Sigmoid colon (tissue), 7 donors: ENCODE measurements around the gene COLEC11. TPM values are rescaled to one million over a fixed set of nuclear protein-coding genes. Genes with fewer than 3 reads are reported as not detected.
"Not testable (repeated sequence)": the region's sequence is repeated elsewhere in the genome, so short reads cannot be mapped to it uniquely, and the experiment has no call there.

Experiments used
- DNase-seq: peaks from one replicate; pipeline ENCODE4 v3.0.0-alpha.2; 2019
- H3K27ac ChIP-seq, 4 donors: fragments of 200-600 bp; sonication (generic); one replicate each; pipeline ENCODE4 v1.5.1; 2016 to 2019; ENCODE audit warnings: mild to moderate bottlenecking in 1 of 4
- H3K27me3 ChIP-seq, 3 donors: fragments of 200-600 bp; sonication (generic); one replicate each; pipeline ENCODE4 v1.5.1; 2019; ENCODE audit warnings: mild to moderate bottlenecking in 1 of 3
- H3K36me3 ChIP-seq, 4 donors: fragments of 200-600 bp; sonication (generic); one replicate each; pipeline ENCODE4 v1.5.1; 2016 to 2019
- H3K4me1 ChIP-seq, 4 donors: fragments of 200-600 bp; sonication (generic); one replicate each; pipeline ENCODE4 v1.5.1; 2017 to 2019
- H3K4me3 ChIP-seq, 4 donors: fragments of 200-600 bp; sonication (generic); one replicate each; pipeline ENCODE4 v1.5.1; 2017 to 2019; ENCODE audit warnings: mild to moderate bottlenecking in 2 of 4, moderate library complexity in 1 of 4
- H3K9me3 ChIP-seq, 4 donors: fragments of 200-600 bp in 3 of 4; sonication (generic) in 3 of 4; one replicate each; pipeline versions ENCODE4 v1.5.1 to v1.6.1; 2013 to 2019
- EP300 ChIP-seq, 4 donors: sonication (generic); formaldehyde crosslinking; IDR thresholded peaks; one replicate each; pipeline ENCODE4 v1.6.1; 2017; ENCODE audit warnings: antibody characterized with exemption in 4 of 4
- POLR2A ChIP-seq, 2 donors: fragments of 450-650 bp; IDR thresholded peaks; one replicate each; pipeline ENCODE4 v1.6.1; 2016; ENCODE audit warnings: antibody characterized with exemption in 2 of 2, mild to moderate bottlenecking in 2 of 2, moderate library complexity in 2 of 2
- POLR2AphosphoS5 ChIP-seq, 4 donors: sonication (generic); formaldehyde crosslinking; IDR thresholded peaks; one replicate each; pipeline ENCODE4 v1.6.1; 2017; ENCODE audit warnings: antibody characterized with exemption in 4 of 4
- WGBS, 2 donors: extraction: QIAGEN DNeasy Blood & Tissue Kit; methylation state at CpG; one replicate each; pipeline ENCODE4 v1.1.7; 2013; 5-methylcytosine and 5-hydroxymethylcytosine counted together
- intact Hi-C: fragments of 100-400 bp; cut with DNase I; formaldehyde crosslinking; loops from one replicate; pipeline ENCODE4 v1.15.1; 2023
- polyA plus RNA-seq, 3 donors: library from polyadenylated mRNA; stranded (reverse); fragments of 200-250 nt; gene quantifications; one replicate each; pipeline ENCODE4 v1.2.3, GENCODE V29; 2013
- total RNA-seq, 4 donors: library from RNA; depleted of rRNA; stranded (reverse); fragments of >200 nt; gene quantifications; one replicate each; pipeline ENCODE4 v1.1.0, GENCODE V29; 2016
- TF ChIP-seq, protein P1 (sequence below), 4 experiments: fragments of 450-650 bp in 3 of 4; fragments of 200-600 bp in 1 of 4; IDR thresholded peaks; one replicate each; pipeline ENCODE4 v1.5.1; 2016 to 2019; ENCODE audit warnings: antibody characterized with exemption in 4 of 4, mild to moderate bottlenecking in 3 of 4, moderate library complexity in 2 of 4
- donor health status: healthy with polysubstance abuse.
- donor health status: Bipolar disorder and iron deficiency.
- donor health status: healthy.

The COLEC11 gene
- total and polyA plus RNA-seq, 7 donors: 0.92 to 8.2 (median 2.9) TPM

- DNase-seq: peak; percentile 64
- Histone ChIP-seq H3K27ac (peak overlapping the region in 1 of 4 donors; percentile 62), H3K9me3 (no peaks in the 10 kb centered on the region), H3K36me3 (no peaks in the 10 kb centered on the region), H3K4me3 (peak overlapping the region in 2 of 4 donors; percentile 0 to 32), H3K4me1 (peaks cover 0 to 32% (median 3%) of the 10 kb centered on the region in 4 donors), H3K27me3 (no peaks in the 10 kb centered on the region)
- WGBS, 2 donors: 53 to 75% methylated on average over 29 of the region's 29 CpGs
- TF ChIP-seq POLR2A (IDR thresholded peaks at IDR 0.05) (no peak), POLR2AphosphoS5 (IDR thresholded peaks at IDR 0.05) (no peak), EP300 (IDR thresholded peaks at IDR 0.05) (no peak)
- TF ChIP-seq, protein P1, sequence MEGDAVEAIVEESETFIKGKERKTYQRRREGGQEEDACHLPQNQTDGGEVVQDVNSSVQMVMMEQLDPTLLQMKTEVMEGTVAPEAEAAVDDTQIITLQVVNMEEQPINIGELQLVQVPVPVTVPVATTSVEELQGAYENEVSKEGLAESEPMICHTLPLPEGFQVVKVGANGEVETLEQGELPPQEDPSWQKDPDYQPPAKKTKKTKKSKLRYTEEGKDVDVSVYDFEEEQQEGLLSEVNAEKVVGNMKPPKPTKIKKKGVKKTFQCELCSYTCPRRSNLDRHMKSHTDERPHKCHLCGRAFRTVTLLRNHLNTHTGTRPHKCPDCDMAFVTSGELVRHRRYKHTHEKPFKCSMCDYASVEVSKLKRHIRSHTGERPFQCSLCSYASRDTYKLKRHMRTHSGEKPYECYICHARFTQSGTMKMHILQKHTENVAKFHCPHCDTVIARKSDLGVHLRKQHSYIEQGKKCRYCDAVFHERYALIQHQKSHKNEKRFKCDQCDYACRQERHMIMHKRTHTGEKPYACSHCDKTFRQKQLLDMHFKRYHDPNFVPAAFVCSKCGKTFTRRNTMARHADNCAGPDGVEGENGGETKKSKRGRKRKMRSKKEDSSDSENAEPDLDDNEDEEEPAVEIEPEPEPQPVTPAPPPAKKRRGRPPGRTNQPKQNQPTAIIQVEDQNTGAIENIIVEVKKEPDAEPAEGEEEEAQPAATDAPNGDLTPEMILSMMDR (IDR thresholded peaks at IDR 0.05): no peak
- intact Hi-C loops: no loop called here
Measured at GRCh38 chr2:3635171-3635974, 40.5 kb downstream of the COLEC11 start.

DNA sequence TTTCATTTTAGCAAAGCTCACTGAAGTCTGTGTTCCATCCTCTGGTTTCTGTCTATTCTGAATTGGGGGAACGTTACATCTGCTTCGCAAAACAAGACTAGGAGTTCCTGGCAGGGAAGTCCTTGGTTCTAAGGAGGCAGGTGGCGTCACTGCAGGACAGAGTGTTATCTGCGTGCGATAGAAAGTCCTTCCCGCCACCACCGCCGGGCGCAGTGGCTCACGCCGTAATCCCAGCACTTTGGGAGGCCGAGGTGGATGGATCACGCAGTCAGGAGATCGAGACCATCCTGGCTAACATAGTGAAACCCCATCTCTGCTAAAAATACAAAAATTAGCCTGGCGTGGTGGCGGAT, 41.0 kb downstream of the COLEC11 start:
- intact Hi-C loops: not testable (repeated sequence)
- 79 to 92% methylated on average over 16 of the region's 16 CpGs for WGBS, 2 donors
- H3K4me1 ChIP-seq: peaks cover 0 to 26% (median 3%) of the 10 kb centered on the region in 4 donors

GRCh38 chr2:3636586-3637310, 41.8 kb downstream of the COLEC11 start:
- Histone ChIP-seq H3K27me3 (no peaks in the 10 kb centered on the region), H3K36me3 (no peaks in the 10 kb centered on the region), H3K9me3 (no peaks in the 10 kb centered on the region), H3K4me3 (no peak overlapping the region), H3K27ac (no peak overlapping the region), H3K4me1 (peaks cover 0 to 18% (median 0%) of the 10 kb centered on the region in 4 donors)
- DNase-seq: peak; percentile 42
- WGBS, 2 donors: 78 to 83% methylated on average over 13 of the region's 13 CpGs
- intact Hi-C loops: no loop called here
- TF ChIP-seq POLR2AphosphoS5 (IDR thresholded peaks at IDR 0.05) (no peak), POLR2A (IDR thresholded peaks at IDR 0.05) (no peak), EP300 (IDR thresholded peaks at IDR 0.05) (no peak)
- TF ChIP-seq, protein P1 (IDR thresholded peaks at IDR 0.05): no peak

More for the DNA sequence above, 41.0 kb downstream of the COLEC11 start:
- H3K27me3 ChIP-seq, H3K36me3 ChIP-seq, H3K9me3 ChIP-seq: not testable (repeated sequence)
- Histone ChIP-seq H3K27ac (peak overlapping the region in 1 of 4 donors; percentile 62), H3K4me3 (peak overlapping the region in 2 of 4 donors; percentile 0 to 32)
- DNase-seq: peak; percentile 60

- H3K27ac ChIP-seq: no peak overlapping the region
- no peaks in the 10 kb centered on the region for H3K9me3 ChIP-seq
- DNase-seq: peak; percentile 12
- H3K4me3 ChIP-seq: no peak overlapping the region
- H3K27me3 ChIP-seq: no peaks in the 10 kb centered on the region
- 83 to 86% methylated on average over 11 of the region's 11 CpGs for WGBS, 2 donors
- H3K36me3 ChIP-seq: no peaks in the 10 kb centered on the region
- peaks cover 0 to 12% (median 0%) of the 10 kb centered on the region in 4 donors for H3K4me1 ChIP-seq
- TF ChIP-seq POLR2AphosphoS5 (IDR thresholded peaks at IDR 0.05): no peak
- intact Hi-C loops: no loop called here
Measured at GRCh38 chr2:3637311-3637675, 42.4 kb downstream of the COLEC11 start.

DNA sequence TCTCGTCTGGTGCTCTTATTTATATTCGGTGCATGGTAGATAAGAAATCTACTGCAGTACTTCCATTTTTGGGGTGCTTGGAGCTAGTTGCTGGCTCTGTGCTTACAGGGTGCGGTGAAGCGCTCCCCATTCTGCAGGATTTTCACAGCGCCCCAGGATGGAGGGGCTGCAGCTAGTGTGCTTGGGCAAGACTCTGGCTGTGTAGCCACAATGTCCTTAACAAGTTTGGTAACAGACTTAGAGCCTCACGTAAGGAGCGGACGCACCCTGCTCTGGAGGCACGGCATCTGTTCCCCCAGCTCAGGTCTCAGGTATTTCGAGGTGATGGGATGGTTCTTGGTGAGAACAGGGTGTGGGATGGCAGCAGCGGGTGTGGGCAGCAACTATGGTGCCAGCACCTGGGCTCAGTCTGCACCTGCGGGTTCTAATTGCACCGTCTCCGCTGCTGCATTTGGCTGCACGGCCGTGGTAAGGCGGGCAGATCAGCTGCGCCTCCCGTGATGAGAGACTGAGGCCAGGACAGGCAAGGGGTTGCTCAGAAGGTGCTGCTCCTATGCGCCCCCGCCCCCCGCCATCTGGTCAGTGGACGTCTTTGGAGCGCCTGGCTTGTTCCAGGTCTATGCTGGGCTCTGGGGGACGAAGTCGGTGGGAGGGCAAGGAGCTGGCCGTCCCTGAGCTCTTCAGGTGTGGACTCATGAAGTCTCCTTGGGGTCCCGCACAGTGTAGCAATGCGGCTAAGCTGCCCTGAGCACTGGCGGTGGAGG, 43.0 kb downstream of the COLEC11 start:
- Histone ChIP-seq H3K4me3 (no peak overlapping the region), H3K27ac (no peak overlapping the region), H3K36me3 (no peaks in the 10 kb centered on the region), H3K4me1 (peaks cover 0 to 12% (median 0%) of the 10 kb centered on the region in 4 donors), H3K27me3 (no peaks in the 10 kb centered on the region), H3K9me3 (no peaks in the 10 kb centered on the region)
- DNase-seq: peak; percentile 26
- TF ChIP-seq EP300 (IDR thresholded peaks at IDR 0.05): no peak
- TF ChIP-seq, protein P1 (IDR thresholded peaks at IDR 0.05): no peak
- no peak for TF ChIP-seq POLR2AphosphoS5 (IDR thresholded peaks at IDR 0.05)
- no peak for TF ChIP-seq POLR2A (IDR thresholded peaks at IDR 0.05)
- WGBS, 2 donors: 90 to 92% methylated on average over 30 of the region's 30 CpGs
- intact Hi-C loops: no loop called here
